ENCODE results near the gene TRAF7. TPM values are rescaled to one million over a fixed set of nuclear protein-coding genes. Genes with fewer than 3 reads are reported as not detected.

TRAF7 gene
- total and polyA plus RNA-seq, 2 of the 8 experiments (the other 6 are each of a cell fraction or from before 2014, with no cell fraction given) = 96.8 to 148 TPM

DNA sequence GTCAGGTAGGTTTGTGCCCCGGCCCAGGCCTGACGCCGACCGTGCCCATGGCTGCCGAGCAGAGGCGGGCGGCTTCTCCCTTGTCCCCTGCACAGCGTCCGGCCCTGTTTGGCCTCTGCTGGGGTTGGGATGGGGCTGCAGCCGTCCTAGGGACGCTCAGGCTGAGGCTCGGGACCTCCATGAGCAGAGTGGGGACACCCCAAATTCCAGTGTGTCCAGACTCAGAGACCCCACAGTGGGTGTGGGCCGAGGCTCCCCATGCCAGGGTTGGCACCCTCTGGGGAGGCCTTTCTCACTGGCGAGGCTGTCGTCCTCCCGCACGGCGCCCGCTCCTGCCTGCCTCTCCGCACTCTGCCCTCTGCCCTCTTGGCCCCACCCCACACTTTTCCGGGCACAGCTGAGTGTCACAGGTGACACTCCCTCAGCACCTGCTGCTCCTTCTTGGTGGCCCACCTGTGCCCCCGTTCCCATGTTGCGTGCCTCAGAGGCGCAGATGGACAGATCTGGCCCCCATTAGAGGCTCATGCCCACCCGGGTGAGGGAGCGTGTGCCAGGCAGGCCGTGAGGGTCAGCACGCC lies 16.1 kb downstream of the TRAF7 start (continued):
- TF ChIP-seq, protein P1, sequence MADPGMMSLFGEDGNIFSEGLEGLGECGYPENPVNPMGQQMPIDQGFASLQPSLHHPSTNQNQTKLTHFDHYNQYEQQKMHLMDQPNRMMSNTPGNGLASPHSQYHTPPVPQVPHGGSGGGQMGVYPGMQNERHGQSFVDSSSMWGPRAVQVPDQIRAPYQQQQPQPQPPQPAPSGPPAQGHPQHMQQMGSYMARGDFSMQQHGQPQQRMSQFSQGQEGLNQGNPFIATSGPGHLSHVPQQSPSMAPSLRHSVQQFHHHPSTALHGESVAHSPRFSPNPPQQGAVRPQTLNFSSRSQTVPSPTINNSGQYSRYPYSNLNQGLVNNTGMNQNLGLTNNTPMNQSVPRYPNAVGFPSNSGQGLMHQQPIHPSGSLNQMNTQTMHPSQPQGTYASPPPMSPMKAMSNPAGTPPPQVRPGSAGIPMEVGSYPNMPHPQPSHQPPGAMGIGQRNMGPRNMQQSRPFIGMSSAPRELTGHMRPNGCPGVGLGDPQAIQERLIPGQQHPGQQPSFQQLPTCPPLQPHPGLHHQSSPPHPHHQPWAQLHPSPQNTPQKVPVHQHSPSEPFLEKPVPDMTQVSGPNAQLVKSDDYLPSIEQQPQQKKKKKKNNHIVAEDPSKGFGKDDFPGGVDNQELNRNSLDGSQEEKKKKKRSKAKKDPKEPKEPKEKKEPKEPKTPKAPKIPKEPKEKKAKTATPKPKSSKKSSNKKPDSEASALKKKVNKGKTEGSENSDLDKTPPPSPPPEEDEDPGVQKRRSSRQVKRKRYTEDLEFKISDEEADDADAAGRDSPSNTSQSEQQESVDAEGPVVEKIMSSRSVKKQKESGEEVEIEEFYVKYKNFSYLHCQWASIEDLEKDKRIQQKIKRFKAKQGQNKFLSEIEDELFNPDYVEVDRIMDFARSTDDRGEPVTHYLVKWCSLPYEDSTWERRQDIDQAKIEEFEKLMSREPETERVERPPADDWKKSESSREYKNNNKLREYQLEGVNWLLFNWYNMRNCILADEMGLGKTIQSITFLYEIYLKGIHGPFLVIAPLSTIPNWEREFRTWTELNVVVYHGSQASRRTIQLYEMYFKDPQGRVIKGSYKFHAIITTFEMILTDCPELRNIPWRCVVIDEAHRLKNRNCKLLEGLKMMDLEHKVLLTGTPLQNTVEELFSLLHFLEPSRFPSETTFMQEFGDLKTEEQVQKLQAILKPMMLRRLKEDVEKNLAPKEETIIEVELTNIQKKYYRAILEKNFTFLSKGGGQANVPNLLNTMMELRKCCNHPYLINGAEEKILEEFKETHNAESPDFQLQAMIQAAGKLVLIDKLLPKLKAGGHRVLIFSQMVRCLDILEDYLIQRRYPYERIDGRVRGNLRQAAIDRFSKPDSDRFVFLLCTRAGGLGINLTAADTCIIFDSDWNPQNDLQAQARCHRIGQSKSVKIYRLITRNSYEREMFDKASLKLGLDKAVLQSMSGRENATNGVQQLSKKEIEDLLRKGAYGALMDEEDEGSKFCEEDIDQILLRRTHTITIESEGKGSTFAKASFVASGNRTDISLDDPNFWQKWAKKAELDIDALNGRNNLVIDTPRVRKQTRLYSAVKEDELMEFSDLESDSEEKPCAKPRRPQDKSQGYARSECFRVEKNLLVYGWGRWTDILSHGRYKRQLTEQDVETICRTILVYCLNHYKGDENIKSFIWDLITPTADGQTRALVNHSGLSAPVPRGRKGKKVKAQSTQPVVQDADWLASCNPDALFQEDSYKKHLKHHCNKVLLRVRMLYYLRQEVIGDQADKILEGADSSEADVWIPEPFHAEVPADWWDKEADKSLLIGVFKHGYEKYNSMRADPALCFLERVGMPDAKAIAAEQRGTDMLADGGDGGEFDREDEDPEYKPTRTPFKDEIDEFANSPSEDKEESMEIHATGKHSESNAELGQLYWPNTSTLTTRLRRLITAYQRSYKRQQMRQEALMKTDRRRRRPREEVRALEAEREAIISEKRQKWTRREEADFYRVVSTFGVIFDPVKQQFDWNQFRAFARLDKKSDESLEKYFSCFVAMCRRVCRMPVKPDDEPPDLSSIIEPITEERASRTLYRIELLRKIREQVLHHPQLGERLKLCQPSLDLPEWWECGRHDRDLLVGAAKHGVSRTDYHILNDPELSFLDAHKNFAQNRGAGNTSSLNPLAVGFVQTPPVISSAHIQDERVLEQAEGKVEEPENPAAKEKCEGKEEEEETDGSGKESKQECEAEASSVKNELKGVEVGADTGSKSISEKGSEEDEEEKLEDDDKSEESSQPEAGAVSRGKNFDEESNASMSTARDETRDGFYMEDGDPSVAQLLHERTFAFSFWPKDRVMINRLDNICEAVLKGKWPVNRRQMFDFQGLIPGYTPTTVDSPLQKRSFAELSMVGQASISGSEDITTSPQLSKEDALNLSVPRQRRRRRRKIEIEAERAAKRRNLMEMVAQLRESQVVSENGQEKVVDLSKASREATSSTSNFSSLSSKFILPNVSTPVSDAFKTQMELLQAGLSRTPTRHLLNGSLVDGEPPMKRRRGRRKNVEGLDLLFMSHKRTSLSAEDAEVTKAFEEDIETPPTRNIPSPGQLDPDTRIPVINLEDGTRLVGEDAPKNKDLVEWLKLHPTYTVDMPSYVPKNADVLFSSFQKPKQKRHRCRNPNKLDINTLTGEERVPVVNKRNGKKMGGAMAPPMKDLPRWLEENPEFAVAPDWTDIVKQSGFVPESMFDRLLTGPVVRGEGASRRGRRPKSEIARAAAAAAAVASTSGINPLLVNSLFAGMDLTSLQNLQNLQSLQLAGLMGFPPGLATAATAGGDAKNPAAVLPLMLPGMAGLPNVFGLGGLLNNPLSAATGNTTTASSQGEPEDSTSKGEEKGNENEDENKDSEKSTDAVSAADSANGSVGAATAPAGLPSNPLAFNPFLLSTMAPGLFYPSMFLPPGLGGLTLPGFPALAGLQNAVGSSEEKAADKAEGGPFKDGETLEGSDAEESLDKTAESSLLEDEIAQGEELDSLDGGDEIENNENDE (IDR thresholded peaks at IDR 0.05; ENCODE audit: insufficient replicate concordance, low read length) = no peak
- TF ChIP-seq SP2 (IDR thresholded peaks at IDR 0.05; ENCODE audit: low read length) (no peak), RAD21 (IDR thresholded peaks at IDR 0.05 in 1 of 2, conservative IDR thresholded peaks at IDR 0.05 in 1 of 2; ENCODE audit: low read depth in 2 of 2, low read length in 2 of 2) (no peak), SP4 (IDR thresholded peaks at IDR 0.05; ENCODE audit: low read length) (no peak), TAF1 (IDR thresholded peaks at IDR 0.05; ENCODE audit: low read depth, low read length) (no peak), NANOG (IDR thresholded peaks at IDR 0.05; ENCODE audit: insufficient read depth, low read depth, low read length, poor library complexity, severe bottlenecking) (no peak), RXRA (IDR thresholded peaks at IDR 0.05; ENCODE audit: insufficient read depth, low read depth, low read length) (no peak), FOSL1 (IDR thresholded peaks at IDR 0.05; ENCODE audit: insufficient read depth, low read depth, low read length) (no peak)
